Calu3 (cell line): ENCODE data around the gene SMOC1. TPM values are rescaled to one million over a fixed set of nuclear protein-coding genes. Genes with fewer than 3 reads are reported as not detected.

Experiments
- BruUV-seq: library from RNA; stranded (reverse); fragments of 400-500 nt; replicated peaks from 2 replicates; lab custom pipeline; 2021; lab: Mats Ljungman, UMichigan
- CTCF ChIA-PET: fragments of 300-600 bp; sonication (Branson Sonifier 250); formaldehyde crosslinking; loops from one replicate; lab custom pipeline; 2022; ENCODE audit warnings: antibody characterized with exemption; lab: Charles Lee
- DNase-seq: peaks from one replicate; pipeline ENCODE4 v3.0.0; 2022
- H3K27ac Mint-ChIP-seq: one replicate; pipeline ENCODE4 v1.8.0; 2022; ENCODE audit warnings: mixed read lengths; ENCODE audit not compliant: unreplicated experiment
- H3K27me3 Mint-ChIP-seq: one replicate; pipeline ENCODE4 v1.8.0; 2022; ENCODE audit warnings: mixed read lengths; ENCODE audit not compliant: unreplicated experiment
- H3K36me3 Mint-ChIP-seq: one replicate; pipeline ENCODE4 v1.8.0; 2022; ENCODE audit warnings: mild to moderate bottlenecking, moderate library complexity, mixed read lengths; ENCODE audit not compliant: insufficient read depth, unreplicated experiment
- H3K4me1 Mint-ChIP-seq: one replicate; pipeline ENCODE4 v1.8.0; 2022; ENCODE audit warnings: mild to moderate bottlenecking, low read depth, mixed read lengths; ENCODE audit not compliant: unreplicated experiment
- H3K4me3 Mint-ChIP-seq: one replicate; pipeline ENCODE4 v1.8.0; 2022; ENCODE audit warnings: mild to moderate bottlenecking, low read depth, moderate library complexity, mixed read lengths; ENCODE audit not compliant: unreplicated experiment
- H3K9me3 Mint-ChIP-seq: one replicate; pipeline ENCODE4 v1.8.0; 2022; ENCODE audit warnings: low read depth, mixed read lengths; ENCODE audit not compliant: unreplicated experiment
- intact Hi-C: fragments of 100-400 bp; cut with micrococcal nuclease; formaldehyde crosslinking; loops from one replicate; pipeline ENCODE4 v1.10.0; 2022; ENCODE audit not compliant: unreplicated experiment
- total RNA-seq: library from RNA; stranded (reverse); gene quantifications from 2 replicates; pipeline ENCODE4 v1.2.3, GENCODE V29; 2022
- TF ChIP-seq, protein P1 (sequence below): fragments of 200-600 bp; IDR thresholded peaks from one replicate; pipeline ENCODE4 v1.8.0; 2022; ENCODE audit warnings: antibody characterized with exemption; ENCODE audit not compliant: unreplicated experiment

The SMOC1 gene
- total RNA-seq, 1 experiment from 2014 or later: 39.6 TPM

DNA sequence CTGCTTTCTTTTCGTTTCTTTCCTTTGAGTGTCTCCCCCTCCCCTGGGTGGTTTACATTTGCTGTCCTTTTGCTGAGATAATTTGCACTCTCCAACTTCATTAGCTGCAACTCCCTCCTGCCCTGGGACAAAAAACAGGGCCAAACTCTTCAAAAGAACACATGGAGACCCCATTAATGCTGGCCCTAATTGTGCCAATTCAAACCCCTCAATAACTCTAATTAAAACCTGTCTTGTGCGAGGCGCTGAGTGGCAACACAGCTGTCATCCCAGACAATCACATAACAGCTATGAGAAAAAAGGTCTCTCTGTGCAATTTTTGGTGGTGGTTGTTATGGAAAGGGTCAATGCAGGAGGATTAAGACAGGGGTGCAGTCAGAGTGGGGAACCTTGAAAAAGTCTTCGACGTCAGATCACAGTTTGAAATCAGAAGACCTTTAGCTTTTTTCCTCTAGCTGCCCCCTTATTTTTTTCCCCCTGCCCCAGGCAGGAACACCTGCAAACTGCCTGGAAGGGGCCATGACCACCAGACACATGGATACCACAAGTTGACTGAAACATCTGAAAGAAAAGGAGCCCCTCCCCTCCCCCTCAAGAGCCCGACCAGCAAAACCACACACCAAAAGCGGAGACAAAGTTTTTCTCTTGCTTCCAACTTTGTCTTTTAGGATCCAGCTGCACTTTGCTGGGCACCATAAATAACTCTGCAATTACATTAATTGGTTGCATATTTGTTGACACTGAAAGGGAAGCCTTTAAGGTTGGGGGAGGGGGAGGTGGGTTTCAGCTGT lies 26.5 kb upstream of the SMOC1 start:
- H3K4me1 Mint-ChIP-seq: no peaks in the 10 kb centered on the region
- TF ChIP-seq, protein P1, sequence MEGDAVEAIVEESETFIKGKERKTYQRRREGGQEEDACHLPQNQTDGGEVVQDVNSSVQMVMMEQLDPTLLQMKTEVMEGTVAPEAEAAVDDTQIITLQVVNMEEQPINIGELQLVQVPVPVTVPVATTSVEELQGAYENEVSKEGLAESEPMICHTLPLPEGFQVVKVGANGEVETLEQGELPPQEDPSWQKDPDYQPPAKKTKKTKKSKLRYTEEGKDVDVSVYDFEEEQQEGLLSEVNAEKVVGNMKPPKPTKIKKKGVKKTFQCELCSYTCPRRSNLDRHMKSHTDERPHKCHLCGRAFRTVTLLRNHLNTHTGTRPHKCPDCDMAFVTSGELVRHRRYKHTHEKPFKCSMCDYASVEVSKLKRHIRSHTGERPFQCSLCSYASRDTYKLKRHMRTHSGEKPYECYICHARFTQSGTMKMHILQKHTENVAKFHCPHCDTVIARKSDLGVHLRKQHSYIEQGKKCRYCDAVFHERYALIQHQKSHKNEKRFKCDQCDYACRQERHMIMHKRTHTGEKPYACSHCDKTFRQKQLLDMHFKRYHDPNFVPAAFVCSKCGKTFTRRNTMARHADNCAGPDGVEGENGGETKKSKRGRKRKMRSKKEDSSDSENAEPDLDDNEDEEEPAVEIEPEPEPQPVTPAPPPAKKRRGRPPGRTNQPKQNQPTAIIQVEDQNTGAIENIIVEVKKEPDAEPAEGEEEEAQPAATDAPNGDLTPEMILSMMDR: no peak
- CTCF ChIA-PET: interaction anchor here (1.1 kb wide), 1 partner anchor 175 kb away, joined by 3 read pairs; no protein-coding TSS in a partner anchor
- H3K9me3 Mint-ChIP-seq: no peaks in the 10 kb centered on the region
- BruUV-seq: no TSS peak
- intact Hi-C loops: no loop called here
- H3K36me3 Mint-ChIP-seq: no peaks in the 10 kb centered on the region
- peaks cover 46% of the 10 kb centered on the region for H3K27me3 Mint-ChIP-seq
- H3K4me3 Mint-ChIP-seq: no peak overlapping the region
- DNase-seq: no peak
- no peak overlapping the region for H3K27ac Mint-ChIP-seq

DNA sequence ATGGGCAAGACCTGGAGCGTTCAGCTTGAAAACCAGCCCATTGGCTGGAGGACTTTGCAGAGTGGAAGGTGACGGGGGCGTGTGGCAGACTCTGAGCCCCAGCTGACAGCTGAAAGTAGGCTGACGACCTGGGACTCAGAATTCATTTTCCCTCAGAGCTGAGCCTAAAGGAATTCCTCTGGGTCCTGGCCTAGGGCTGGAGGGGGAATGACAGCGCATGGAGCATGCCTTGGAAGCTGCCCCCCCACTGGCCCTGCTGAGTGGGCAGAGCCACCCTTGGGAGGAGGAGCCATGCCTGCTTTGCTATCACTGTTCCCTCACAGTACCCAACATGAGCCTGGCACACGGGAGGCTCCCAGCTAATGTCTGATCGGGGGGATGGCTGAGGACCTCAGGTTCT lies 25.4 kb upstream of the SMOC1 start:
- no peak overlapping the region for H3K27ac Mint-ChIP-seq

DNA sequence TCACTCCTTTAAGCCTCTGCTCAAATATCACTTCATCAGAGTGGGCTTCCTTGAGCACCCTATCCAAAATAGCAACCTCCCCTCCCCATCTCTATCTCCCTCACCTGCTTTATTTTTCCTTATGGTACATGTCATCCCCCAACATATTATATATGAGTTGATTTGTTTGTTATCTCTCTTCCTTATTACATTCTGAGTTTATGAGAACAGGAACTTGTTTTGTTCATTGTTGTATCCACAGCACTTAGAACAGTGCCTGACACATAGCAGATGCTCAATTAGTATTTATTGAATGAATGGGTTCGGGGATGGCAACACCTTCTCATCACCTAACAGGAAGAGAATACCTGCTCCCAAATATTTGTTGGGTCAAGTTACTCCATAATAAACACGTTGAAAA lies 24.6 kb upstream of the SMOC1 start:
- CTCF ChIA-PET: no interaction called here
- BruUV-seq: no TSS peak
- no peaks in the 10 kb centered on the region for H3K4me1 Mint-ChIP-seq

More for the DNA sequence above, 25.4 kb upstream of the SMOC1 start:
- Mint-ChIP-seq H3K4me1 (no peaks in the 10 kb centered on the region), H3K9me3 (no peaks in the 10 kb centered on the region), H3K36me3 (no peaks in the 10 kb centered on the region), H3K27me3 (peaks cover 53% of the 10 kb centered on the region), H3K4me3 (no peak overlapping the region)
- TF ChIP-seq, protein P1: no peak
- no TSS peak for BruUV-seq
- no peak for DNase-seq
- CTCF ChIA-PET: no interaction called here
- intact Hi-C loops: no loop called here

DNA sequence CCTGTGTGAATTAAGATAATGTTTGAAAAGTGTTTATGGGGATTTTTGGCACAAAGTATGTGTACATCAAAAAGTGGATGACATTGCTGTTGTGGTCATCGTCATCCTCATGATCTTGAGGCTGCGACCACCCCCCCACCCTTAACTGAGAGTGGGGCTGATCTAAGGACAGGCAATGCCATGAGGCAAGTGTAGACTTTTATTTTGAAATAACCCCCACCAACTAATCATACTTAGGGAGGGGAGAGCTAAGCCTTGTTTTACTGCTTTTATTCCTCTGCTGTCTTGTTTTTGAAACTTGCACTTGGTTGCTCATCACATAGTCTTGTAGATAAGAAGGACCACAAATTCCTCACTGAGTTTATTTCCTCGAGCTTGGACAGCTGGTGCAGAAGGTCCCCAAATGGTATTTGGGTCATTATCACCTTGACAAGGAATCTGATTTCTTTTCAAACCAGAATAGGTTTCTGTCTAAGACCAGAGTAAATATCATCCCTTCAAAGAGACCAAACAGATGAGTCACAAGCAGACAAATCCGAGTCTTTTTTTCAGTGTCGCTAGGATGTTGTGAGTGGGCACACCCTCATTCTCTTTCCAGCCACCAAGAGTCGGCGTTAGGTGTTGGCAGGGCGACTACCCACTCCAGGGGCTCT lies 23.9 kb upstream of the SMOC1 start:
- H3K4me1 Mint-ChIP-seq: no peaks in the 10 kb centered on the region
- H3K27me3 Mint-ChIP-seq: peaks cover 59% of the 10 kb centered on the region
- intact Hi-C loops: no loop called here
- DNase-seq: no peak
- no peaks in the 10 kb centered on the region for H3K9me3 Mint-ChIP-seq
- H3K4me3 Mint-ChIP-seq: no peak overlapping the region
- H3K27ac Mint-ChIP-seq: no peak overlapping the region
- TF ChIP-seq, protein P1: no peak
- no TSS peak for BruUV-seq
- CTCF ChIA-PET: no interaction called here
- H3K36me3 Mint-ChIP-seq: no peaks in the 10 kb centered on the region

More for the DNA sequence above, 24.6 kb upstream of the SMOC1 start:
- no peak overlapping the region for H3K27ac Mint-ChIP-seq
- H3K4me3 Mint-ChIP-seq: no peak overlapping the region
- H3K27me3 Mint-ChIP-seq: peaks cover 59% of the 10 kb centered on the region
- intact Hi-C loops: no loop called here
- TF ChIP-seq, protein P1: no peak
- H3K9me3 Mint-ChIP-seq: no peaks in the 10 kb centered on the region
- DNase-seq: no peak
- no peaks in the 10 kb centered on the region for H3K36me3 Mint-ChIP-seq
